ENCODE results near the gene FOSL1. TPM values are rescaled to one million over a fixed set of nuclear protein-coding genes. Genes with fewer than 3 reads are reported as not detected.
A peak's percentile ranks its signal among the peaks of the same experiment; 100 is the strongest.

FOSL1 gene
- total and polyA plus RNA-seq, 2 of the 13 experiments (the other 11 are each of a cell fraction or from before 2014, with no cell fraction given) = 4.0 to 4.1 TPM

DNA sequence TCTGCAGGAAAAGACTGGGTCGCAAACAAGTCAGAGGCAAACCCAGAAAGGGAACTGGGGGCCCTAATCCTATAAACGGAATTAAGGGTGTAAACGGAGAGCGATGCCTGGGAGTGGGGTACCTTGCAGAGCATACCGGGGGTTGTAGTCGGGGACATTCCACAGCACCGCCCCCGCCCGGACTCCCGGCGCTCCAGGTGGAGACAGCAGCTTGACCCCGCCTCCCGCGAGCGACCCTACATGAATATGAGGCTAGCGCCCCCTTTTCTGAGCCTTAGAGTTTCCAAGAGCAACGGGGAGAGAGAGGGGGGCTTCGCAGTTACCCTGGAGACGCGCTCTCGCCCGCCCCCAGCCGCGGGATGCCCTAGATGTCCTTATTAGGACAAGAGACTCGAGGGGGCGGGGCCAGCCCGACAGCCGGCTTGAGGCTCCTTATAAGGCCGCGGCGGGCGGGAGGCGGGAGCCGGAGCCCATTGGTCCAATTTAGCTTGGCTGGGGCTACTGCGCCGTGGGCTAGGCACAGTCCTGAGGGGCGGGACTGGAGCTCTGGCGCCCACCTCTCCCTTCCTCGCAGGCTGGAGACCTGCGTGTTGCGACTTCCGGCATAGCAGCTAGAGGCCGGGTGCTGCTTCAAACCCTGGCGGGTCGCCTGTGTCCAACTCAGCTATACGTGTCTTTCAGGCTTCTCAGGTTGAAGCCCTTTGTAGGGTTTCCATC, 40.9 kb downstream of the FOSL1 start (continued):
- TF ChIP-seq ZNF629 (CRISPR knock-in tag; conservative IDR thresholded peaks at IDR 0.05) = no peak
- no peak for TF ChIP-seq SMAD3 (CRISPR knock-in tag; IDR thresholded peaks at IDR 0.05)
- no peak for TF ChIP-seq ZNF451 (CRISPR knock-in tag; IDR thresholded peaks at IDR 0.05)
- TF ChIP-seq, protein P1, sequence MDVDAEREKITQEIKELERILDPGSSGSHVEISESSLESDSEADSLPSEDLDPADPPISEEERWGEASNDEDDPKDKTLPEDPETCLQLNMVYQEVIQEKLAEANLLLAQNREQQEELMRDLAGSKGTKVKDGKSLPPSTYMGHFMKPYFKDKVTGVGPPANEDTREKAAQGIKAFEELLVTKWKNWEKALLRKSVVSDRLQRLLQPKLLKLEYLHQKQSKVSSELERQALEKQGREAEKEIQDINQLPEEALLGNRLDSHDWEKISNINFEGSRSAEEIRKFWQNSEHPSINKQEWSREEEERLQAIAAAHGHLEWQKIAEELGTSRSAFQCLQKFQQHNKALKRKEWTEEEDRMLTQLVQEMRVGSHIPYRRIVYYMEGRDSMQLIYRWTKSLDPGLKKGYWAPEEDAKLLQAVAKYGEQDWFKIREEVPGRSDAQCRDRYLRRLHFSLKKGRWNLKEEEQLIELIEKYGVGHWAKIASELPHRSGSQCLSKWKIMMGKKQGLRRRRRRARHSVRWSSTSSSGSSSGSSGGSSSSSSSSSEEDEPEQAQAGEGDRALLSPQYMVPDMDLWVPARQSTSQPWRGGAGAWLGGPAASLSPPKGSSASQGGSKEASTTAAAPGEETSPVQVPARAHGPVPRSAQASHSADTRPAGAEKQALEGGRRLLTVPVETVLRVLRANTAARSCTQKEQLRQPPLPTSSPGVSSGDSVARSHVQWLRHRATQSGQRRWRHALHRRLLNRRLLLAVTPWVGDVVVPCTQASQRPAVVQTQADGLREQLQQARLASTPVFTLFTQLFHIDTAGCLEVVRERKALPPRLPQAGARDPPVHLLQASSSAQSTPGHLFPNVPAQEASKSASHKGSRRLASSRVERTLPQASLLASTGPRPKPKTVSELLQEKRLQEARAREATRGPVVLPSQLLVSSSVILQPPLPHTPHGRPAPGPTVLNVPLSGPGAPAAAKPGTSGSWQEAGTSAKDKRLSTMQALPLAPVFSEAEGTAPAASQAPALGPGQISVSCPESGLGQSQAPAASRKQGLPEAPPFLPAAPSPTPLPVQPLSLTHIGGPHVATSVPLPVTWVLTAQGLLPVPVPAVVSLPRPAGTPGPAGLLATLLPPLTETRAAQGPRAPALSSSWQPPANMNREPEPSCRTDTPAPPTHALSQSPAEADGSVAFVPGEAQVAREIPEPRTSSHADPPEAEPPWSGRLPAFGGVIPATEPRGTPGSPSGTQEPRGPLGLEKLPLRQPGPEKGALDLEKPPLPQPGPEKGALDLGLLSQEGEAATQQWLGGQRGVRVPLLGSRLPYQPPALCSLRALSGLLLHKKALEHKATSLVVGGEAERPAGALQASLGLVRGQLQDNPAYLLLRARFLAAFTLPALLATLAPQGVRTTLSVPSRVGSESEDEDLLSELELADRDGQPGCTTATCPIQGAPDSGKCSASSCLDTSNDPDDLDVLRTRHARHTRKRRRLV (CRISPR knock-in tag; IDR thresholded peaks at IDR 0.05) = no peak
- TF ChIP-seq ZNF432 (CRISPR knock-in tag; IDR thresholded peaks at IDR 0.05; ENCODE audit: borderline replicate concordance) = no peak
- no peak for TF ChIP-seq JUND (CRISPR knock-in tag; IDR thresholded peaks at IDR 0.05)
- TF ChIP-seq MTF1 (CRISPR knock-in tag; IDR thresholded peaks at IDR 0.05) = no peak
- no peak for TF ChIP-seq IKZF4 (CRISPR knock-in tag; IDR thresholded peaks at IDR 0.05; ENCODE audit: borderline replicate concordance, low read depth, not compliant biosample characterization)
- no peak for TF ChIP-seq MAFK (conservative IDR thresholded peaks at IDR 0.05 in 1 of 2, IDR thresholded peaks at IDR 0.05 in 1 of 2; ENCODE audit: low read length in 2 of 2)
- TF ChIP-seq, protein P2, sequence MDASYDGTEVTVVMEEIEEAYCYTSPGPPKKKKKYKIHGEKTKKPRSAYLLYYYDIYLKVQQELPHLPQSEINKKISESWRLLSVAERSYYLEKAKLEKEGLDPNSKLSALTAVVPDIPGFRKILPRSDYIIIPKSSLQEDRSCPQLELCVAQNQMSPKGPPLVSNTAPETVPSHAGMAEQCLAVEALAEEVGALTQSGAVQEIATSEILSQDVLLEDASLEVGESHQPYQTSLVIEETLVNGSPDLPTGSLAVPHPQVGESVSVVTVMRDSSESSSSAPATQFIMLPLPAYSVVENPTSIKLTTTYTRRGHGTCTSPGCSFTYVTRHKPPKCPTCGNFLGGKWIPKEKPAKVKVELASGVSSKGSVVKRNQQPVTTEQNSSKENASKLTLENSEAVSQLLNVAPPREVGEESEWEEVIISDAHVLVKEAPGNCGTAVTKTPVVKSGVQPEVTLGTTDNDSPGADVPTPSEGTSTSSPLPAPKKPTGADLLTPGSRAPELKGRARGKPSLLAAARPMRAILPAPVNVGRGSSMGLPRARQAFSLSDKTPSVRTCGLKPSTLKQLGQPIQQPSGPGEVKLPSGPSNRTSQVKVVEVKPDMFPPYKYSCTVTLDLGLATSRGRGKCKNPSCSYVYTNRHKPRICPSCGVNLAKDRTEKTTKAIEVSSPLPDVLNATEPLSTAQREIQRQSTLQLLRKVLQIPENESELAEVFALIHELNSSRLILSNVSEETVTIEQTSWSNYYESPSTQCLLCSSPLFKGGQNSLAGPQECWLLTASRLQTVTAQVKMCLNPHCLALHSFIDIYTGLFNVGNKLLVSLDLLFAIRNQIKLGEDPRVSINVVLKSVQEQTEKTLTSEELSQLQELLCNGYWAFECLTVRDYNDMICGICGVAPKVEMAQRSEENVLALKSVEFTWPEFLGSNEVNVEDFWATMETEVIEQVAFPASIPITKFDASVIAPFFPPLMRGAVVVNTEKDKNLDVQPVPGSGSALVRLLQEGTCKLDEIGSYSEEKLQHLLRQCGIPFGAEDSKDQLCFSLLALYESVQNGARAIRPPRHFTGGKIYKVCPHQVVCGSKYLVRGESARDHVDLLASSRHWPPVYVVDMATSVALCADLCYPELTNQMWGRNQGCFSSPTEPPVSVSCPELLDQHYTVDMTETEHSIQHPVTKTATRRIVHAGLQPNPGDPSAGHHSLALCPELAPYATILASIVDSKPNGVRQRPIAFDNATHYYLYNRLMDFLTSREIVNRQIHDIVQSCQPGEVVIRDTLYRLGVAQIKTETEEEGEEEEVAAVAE (CRISPR knock-in tag; IDR thresholded peaks at IDR 0.05; ENCODE audit: borderline replicate concordance) = no peak
- TF ChIP-seq GATA4 (IDR thresholded peaks at IDR 0.05; ENCODE audit: borderline replicate concordance, low read depth) = no peak
- no peak for TF ChIP-seq HDAC2 (CRISPR knock-in tag; IDR thresholded peaks at IDR 0.05)
- TF ChIP-seq RBFOX2 (IDR thresholded peaks at IDR 0.05; ENCODE audit: low read depth, low read length) = peak; percentile 68
- no peak for TF ChIP-seq ZNF850 (CRISPR knock-in tag; conservative IDR thresholded peaks at IDR 0.05)
- TF ChIP-seq ZNF263 (CRISPR knock-in tag; IDR thresholded peaks at IDR 0.05) = no peak
- peak; percentile 43; the same call in 1 of the 2 replicates for TF ChIP-seq TGIF2 (CRISPR knock-in tag; IDR thresholded peaks at IDR 0.05)
- TF ChIP-seq SALL2 (CRISPR knock-in tag; IDR thresholded peaks at IDR 0.05) = no peak
- TF ChIP-seq, protein P3, sequence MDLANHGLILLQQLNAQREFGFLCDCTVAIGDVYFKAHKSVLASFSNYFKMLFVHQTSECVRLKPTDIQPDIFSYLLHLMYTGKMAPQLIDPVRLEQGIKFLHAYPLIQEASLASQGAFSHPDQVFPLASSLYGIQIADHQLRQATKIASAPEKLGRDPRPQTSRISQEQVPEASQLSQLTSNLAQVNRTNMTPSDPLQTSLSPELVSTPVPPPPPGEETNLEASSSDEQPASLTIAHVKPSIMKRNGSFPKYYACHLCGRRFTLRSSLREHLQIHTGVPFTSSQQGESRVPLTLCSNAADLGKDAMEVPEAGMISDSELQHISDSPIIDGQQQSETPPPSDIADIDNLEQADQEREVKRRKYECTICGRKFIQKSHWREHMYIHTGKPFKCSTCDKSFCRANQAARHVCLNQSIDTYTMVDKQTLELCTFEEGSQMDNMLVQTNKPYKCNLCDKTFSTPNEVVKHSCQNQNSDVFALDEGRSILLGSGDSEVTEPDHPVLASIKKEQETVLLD (CRISPR knock-in tag; IDR thresholded peaks at IDR 0.05; ENCODE audit: low read depth) = no peak
- TF ChIP-seq RARA (CRISPR knock-in tag; IDR thresholded peaks at IDR 0.05) = no peak
